ENCODE results near the gene GRIK4.

GRCh38 chr11:120708511-120709183 is 197.1 kb downstream of the GRIK4 start:
- TF ChIP-seq, protein P1, sequence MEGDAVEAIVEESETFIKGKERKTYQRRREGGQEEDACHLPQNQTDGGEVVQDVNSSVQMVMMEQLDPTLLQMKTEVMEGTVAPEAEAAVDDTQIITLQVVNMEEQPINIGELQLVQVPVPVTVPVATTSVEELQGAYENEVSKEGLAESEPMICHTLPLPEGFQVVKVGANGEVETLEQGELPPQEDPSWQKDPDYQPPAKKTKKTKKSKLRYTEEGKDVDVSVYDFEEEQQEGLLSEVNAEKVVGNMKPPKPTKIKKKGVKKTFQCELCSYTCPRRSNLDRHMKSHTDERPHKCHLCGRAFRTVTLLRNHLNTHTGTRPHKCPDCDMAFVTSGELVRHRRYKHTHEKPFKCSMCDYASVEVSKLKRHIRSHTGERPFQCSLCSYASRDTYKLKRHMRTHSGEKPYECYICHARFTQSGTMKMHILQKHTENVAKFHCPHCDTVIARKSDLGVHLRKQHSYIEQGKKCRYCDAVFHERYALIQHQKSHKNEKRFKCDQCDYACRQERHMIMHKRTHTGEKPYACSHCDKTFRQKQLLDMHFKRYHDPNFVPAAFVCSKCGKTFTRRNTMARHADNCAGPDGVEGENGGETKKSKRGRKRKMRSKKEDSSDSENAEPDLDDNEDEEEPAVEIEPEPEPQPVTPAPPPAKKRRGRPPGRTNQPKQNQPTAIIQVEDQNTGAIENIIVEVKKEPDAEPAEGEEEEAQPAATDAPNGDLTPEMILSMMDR (IDR thresholded peaks at IDR 0.05), result no peak
- TF ChIP-seq POLR2A (IDR thresholded peaks at IDR 0.05), result no peak
- TF ChIP-seq POLR2AphosphoS5 (IDR thresholded peaks at IDR 0.05), result no peak
- TF ChIP-seq EP300 (IDR thresholded peaks at IDR 0.05), result no peak
